Measurements from ENCODE around the gene NXT2.

GRCh38 chrX:109519001-109519400, 17.6 kb upstream of the NXT2 start:
- TF ChIP-seq CTCF (conservative IDR thresholded peaks at IDR 0.05) (no peak), ZFX (IDR thresholded peaks at IDR 0.05) (no peak)

Measured in C4-2B (cell line).